GM10248 (cell line): ENCODE results near the gene ARMH3.

Experiments
- CTCF ChIA-PET: fragments of 300-600 bp; sonication (Branson Sonifier 250); formaldehyde crosslinking; extraction: SDS; loops from one replicate; lab custom pipeline; 2021; ENCODE audit warnings: antibody characterized with exemption; lab: Yijun Ruan, JAX
- POLR2A ChIA-PET: fragments of 350-650 bp; sonication (Branson Sonifier 250); formaldehyde crosslinking; extraction: SDS; loops from one replicate; lab custom pipeline; 2020; ENCODE audit warnings: antibody characterized with exemption; lab: Yijun Ruan, JAX
- DNase-seq: peaks from one replicate; pipeline ENCODE4 v3.0.0; 2012; ENCODE audit errors: extremely low spot score
- TF ChIP-seq, protein P1 (sequence below): IDR thresholded peaks from 2 replicates; pipeline ENCODE4 v1.5.1; 2012; ENCODE audit warnings: mild to moderate bottlenecking, low read depth; ENCODE audit errors: extremely low read depth, missing control alignments, control extremely low read depth

ARMH3 gene

DNA sequence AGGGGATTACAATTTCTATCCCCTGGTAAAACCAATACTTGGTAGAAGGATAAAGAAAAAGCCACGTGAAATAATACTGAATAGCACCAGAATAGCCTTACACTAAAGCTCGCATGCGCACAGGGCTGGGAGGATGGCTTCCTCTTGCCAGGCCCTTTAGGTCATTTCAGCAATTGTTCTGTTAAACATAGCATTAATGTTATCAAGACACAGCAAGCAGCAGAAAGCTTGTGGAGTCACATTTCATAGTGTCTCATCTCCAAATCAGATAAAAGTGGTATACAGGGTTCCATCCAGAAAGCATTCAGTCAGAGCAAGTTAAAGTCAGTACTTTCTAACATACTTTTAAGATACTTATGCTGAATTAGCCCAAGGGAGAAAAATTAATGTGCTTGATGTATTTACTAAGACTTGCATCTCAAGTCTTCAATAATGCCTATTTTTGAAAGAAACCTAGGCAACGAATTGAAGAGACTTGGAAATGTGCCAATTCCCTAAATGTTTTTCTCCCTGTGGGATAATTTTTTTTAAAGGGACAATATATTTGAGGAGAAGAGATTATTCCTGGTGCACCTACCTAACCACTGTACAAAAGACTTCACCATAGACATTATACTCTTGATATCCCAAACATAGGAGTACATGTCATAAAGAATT is 258.4 kb downstream of the ARMH3 start:
- ChIA-PET CTCF (interaction anchor here (0.9 to 3.7 kb wide), 4 partner anchors 14 to 195 kb away, joined by 3 to 38 read pairs (median 5); partner anchors contain the start of gene KCNIP2), POLR2A (interaction anchor here (0.6 kb wide), 1 partner anchor 596 kb away, joined by 7 read pairs; no protein-coding TSS in a partner anchor)
- no peak for DNase-seq

More for the DNA sequence above, 258.4 kb downstream of the ARMH3 start:
- TF ChIP-seq, protein P1, sequence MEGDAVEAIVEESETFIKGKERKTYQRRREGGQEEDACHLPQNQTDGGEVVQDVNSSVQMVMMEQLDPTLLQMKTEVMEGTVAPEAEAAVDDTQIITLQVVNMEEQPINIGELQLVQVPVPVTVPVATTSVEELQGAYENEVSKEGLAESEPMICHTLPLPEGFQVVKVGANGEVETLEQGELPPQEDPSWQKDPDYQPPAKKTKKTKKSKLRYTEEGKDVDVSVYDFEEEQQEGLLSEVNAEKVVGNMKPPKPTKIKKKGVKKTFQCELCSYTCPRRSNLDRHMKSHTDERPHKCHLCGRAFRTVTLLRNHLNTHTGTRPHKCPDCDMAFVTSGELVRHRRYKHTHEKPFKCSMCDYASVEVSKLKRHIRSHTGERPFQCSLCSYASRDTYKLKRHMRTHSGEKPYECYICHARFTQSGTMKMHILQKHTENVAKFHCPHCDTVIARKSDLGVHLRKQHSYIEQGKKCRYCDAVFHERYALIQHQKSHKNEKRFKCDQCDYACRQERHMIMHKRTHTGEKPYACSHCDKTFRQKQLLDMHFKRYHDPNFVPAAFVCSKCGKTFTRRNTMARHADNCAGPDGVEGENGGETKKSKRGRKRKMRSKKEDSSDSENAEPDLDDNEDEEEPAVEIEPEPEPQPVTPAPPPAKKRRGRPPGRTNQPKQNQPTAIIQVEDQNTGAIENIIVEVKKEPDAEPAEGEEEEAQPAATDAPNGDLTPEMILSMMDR: no peak
